ENCODE results near the gene ERC1.

ERC1 gene

DNA sequence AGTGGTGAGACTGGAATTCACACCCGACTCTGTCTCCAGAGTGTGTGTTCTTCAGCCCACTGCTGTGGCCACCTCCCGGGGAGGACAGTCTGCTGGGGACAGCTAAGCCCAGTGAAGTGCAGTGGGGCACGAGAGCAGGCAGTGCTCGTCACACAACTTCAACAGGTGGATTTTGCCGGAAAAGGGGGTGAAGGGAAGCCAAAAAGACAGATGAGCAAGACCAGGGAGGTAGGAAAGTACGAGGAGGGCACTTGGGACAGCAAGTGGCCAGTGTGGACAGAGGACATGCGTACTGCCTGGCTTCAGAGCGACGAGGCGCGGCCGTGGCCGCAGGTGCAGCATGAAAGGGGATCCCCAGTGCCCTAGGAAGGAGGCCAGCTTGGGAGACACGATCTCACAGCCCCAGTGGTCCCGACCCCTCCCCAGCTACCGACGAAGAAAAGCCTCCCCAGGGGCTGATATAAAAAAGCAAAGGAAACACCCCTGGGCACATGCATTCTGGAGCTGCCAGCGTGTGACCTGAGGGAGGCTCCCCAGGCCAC, 507.2 kb downstream of the ERC1 start:
- DNase-seq = no peak
- peaks cover 9 to 11% of the 10 kb centered on the region in 2 donors for H3K36me3 Mint-ChIP-seq
- no peaks in the 10 kb centered on the region for H3K9me3 Mint-ChIP-seq
- H3K27me3 Mint-ChIP-seq = peaks cover 10 to 13% of the 10 kb centered on the region in 2 donors
- no peak for ATAC-seq (replicated peaks)
- H3K27ac Mint-ChIP-seq = peak overlapping the region; percentile 15
- no peak overlapping the region for H3K4me3 Mint-ChIP-seq
- peaks cover 4 to 11% of the 10 kb centered on the region in 2 donors for H3K4me1 Mint-ChIP-seq

DNA sequence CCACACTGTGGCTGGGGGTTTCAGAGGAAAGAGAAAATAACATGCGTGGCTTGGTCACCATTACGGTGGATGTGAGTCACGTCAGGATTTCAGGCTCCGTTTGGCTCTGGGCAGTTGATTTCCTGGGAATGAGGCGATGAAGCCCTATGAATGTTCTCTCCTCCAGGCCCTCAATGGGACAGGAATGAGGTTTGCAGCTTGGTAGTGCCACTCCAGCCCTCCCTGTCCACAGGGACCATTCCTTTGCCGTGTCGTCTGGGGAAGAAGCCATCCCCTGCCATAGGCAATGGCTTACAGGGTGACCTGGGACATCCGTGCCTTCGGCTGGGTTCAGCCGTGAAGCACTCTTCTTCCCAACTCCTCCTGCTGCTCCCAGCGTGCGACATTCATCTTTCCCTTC, 508.3 kb downstream of the ERC1 start:
- DNase-seq (no peak), ATAC-seq (replicated peaks) (no peak)
- H3K4me3 Mint-ChIP-seq = no peak overlapping the region
- peaks cover 2 to 3% of the 10 kb centered on the region in 2 donors for H3K36me3 Mint-ChIP-seq
- peaks cover 18 to 23% of the 10 kb centered on the region in 2 donors for H3K27me3 Mint-ChIP-seq
- no peaks in the 10 kb centered on the region for H3K9me3 Mint-ChIP-seq
- H3K4me1 Mint-ChIP-seq = peaks cover 7 to 8% of the 10 kb centered on the region in 2 donors
- peak overlapping the region; percentile 27 for H3K27ac Mint-ChIP-seq

DNA sequence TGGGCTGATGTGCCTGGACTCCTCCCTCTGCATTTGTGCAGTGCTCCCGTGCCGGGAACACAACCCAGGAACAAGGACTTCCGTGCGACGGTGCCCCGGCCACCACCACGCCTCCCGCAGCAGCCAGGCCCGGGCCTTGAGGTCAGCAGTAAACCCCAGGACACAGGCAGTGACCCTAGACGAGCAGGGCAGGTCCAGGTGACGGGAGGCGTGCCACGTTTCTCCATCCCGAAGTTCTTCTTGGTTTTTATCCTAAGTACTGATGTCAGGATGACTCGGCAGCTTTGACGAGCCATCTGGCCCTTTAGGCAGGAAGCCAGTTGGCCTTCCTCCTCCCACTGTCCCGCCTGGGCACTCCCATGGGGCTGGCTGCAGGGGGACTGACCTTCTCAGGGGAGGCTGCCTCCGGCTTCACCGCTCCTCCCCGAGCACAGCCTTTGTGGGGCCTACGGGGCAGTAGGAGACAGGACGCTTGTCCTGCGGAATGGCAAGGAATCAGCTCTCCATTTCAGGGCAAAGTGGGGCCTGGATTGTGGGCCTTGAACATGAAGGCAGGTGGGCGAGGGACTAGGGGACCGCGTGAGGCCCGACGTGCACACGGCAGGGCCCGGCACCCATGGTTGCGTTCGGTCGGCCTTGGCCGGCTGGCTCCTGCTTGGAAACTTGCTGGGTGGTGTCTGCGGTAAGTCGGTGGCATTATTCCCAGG, 509.2 kb downstream of the ERC1 start:
- H3K27ac Mint-ChIP-seq = peak overlapping the region; percentile 59
- peaks cover 11 to 12% of the 10 kb centered on the region in 2 donors for H3K4me1 Mint-ChIP-seq
- no peak overlapping the region for H3K4me3 Mint-ChIP-seq
- ATAC-seq (replicated peaks) = no peak
- H3K36me3 Mint-ChIP-seq = peaks cover 2 to 3% of the 10 kb centered on the region in 2 donors
- H3K27me3 Mint-ChIP-seq = peaks cover 24 to 32% of the 10 kb centered on the region in 2 donors
- no peaks in the 10 kb centered on the region for H3K9me3 Mint-ChIP-seq
- DNase-seq = no peak

DNA sequence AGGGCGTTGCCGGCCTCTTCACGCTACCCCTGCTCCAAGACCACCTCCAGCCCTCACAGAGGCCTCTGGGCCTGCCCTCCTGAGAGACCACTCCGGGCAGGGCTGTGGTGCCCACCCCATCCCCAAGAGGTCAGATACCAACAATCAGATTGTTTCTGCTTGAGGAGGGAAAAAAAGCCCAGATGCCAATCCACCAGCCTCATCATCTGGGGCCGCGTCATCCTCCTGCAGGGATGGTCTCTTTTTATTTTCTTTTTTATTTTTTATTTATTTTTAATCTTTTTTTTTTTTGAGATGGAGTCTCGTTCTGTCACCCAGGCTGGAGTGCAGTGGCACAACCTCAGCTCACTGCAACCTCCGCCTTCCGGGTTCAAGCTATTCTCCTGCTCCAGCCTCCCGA, 510.0 kb downstream of the ERC1 start:
- H3K4me3 Mint-ChIP-seq = no peak overlapping the region
- H3K27me3 Mint-ChIP-seq = peaks cover 24 to 38% of the 10 kb centered on the region in 2 donors
- ATAC-seq (replicated peaks) (no peak), DNase-seq (no peak)
- peaks cover 11 to 12% of the 10 kb centered on the region in 2 donors for H3K4me1 Mint-ChIP-seq
- peaks cover 2 to 3% of the 10 kb centered on the region in 2 donors for H3K36me3 Mint-ChIP-seq
- H3K9me3 Mint-ChIP-seq = no peaks in the 10 kb centered on the region
- H3K27ac Mint-ChIP-seq = no peak overlapping the region

DNA sequence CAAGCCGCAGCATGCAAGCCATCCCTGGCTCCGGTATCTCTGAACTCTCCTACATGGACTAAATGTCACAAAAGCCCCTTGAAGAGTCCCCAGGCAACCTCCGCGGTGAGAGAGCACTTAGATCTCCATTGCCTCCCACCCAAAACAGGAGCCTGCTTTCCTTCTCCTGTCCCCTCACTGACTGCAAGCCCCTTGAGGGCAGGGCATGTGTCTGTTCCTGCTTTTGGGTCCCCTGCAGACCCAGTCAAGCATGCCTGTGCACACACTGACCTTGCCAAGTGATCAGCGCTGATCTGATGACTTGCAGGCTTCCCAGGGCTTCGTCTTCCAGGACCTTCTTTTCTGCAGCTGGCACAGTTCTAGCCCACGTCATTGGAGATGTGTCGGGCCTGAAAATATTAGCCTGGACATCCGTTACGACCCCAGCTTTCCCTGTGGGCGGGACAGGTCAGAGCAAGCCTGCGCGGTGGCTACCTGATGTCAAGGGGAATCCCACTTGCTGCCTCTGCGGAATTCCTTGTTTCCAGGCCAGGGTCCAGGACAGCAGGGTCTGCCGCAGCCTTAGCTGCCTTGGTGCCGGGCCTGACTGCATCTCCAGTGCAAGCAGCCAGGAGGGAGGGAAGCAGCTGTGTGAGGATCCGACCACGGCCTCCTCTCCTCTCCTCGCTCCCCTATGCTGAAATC, 510.8 kb downstream of the ERC1 start:
- no peak overlapping the region for H3K4me3 Mint-ChIP-seq
- DNase-seq = no peak
- H3K36me3 Mint-ChIP-seq = peaks cover 2 to 3% of the 10 kb centered on the region in 2 donors
- H3K27me3 Mint-ChIP-seq = peaks cover 24 to 38% of the 10 kb centered on the region in 2 donors
- H3K4me1 Mint-ChIP-seq = peaks cover 11 to 12% of the 10 kb centered on the region in 2 donors
- no peak for ATAC-seq (replicated peaks)
- H3K9me3 Mint-ChIP-seq = no peaks in the 10 kb centered on the region
- H3K27ac Mint-ChIP-seq = no peak overlapping the region

DNA sequence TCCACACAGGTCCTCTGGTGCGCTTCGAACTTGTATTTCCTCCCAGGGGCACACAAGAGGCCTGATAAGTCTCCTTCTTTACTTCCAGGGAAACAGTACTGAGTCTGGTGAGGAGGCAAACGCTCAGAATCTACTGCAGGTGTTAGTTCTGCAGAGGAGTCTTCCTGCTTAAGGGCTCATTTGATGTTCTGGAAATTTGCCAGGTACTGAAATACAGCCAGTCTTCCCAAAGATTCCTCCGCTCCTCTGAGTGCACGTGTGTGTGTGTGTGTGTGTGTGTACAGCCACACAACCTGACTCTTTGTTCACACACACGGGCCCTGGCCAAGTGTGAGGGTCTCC, 511.3 kb downstream of the ERC1 start:
- Mint-ChIP-seq H3K36me3 (peaks cover 2 to 3% of the 10 kb centered on the region in 2 donors), H3K4me3 (no peak overlapping the region), H3K9me3 (no peaks in the 10 kb centered on the region), H3K4me1 (peaks cover 11 to 12% of the 10 kb centered on the region in 2 donors), H3K27me3 (peaks cover 24 to 38% of the 10 kb centered on the region in 2 donors), H3K27ac (no peak overlapping the region)
- DNase-seq (no peak), ATAC-seq (replicated peaks) (no peak)

DNA sequence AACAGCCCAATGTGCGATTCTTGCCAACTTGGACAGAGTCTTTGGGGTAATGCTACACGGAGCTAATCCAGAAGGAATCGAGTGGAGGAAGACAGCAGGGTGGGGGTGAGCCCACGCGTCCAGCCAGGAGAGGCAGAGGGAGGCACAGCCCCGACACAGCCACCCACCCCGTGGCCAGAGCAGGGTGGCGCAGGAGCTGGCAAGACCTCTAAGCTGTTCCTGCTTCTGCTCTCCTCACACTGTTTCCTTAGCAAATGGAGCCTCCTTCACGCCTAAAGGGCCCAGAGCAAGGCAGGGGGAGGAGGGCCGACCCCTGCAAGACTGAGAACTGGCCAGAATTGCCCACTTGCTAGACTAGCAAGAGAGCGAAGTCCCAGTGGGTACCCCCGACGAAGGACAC, 511.8 kb downstream of the ERC1 start:
- Mint-ChIP-seq H3K4me1 (peaks cover 11 to 12% of the 10 kb centered on the region in 2 donors), H3K27ac (no peak overlapping the region), H3K36me3 (peaks cover 2 to 3% of the 10 kb centered on the region in 2 donors), H3K4me3 (peak overlapping the region in 1 of 2 donors; percentile 21), H3K9me3 (no peaks in the 10 kb centered on the region), H3K27me3 (peaks cover 24 to 38% of the 10 kb centered on the region in 2 donors)
- ATAC-seq (replicated peaks) (no peak), DNase-seq (no peak)

DNA sequence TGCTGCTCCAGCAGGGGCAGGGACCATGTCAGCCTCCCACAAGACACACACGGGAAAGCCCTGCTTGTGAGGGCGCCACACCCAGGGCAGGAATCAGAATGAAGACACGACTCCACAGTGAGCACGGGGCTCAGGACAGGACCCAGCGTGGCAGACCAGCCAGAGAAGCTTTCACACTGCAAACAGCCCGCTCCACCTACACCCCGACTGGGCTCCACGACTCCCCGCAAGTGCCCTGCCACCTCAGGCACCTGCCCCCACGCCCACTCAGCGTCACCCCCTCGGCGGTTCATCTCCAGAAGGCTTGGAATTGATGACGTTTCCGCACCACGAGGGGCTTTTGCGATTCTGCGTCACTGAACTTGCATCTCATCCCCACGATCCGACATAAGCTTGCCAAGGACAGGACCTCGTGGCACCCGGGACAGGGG, 512.3 kb downstream of the ERC1 start:
- Mint-ChIP-seq H3K36me3 (peaks cover 0 to 2% of the 10 kb centered on the region in 2 donors), H3K27me3 (peaks cover 24 to 38% of the 10 kb centered on the region in 2 donors), H3K4me3 (no peak overlapping the region), H3K4me1 (peaks cover 11 to 12% of the 10 kb centered on the region in 2 donors), H3K9me3 (no peaks in the 10 kb centered on the region), H3K27ac (no peak overlapping the region)
- DNase-seq = no peak
- no peak for ATAC-seq (replicated peaks)

DNA sequence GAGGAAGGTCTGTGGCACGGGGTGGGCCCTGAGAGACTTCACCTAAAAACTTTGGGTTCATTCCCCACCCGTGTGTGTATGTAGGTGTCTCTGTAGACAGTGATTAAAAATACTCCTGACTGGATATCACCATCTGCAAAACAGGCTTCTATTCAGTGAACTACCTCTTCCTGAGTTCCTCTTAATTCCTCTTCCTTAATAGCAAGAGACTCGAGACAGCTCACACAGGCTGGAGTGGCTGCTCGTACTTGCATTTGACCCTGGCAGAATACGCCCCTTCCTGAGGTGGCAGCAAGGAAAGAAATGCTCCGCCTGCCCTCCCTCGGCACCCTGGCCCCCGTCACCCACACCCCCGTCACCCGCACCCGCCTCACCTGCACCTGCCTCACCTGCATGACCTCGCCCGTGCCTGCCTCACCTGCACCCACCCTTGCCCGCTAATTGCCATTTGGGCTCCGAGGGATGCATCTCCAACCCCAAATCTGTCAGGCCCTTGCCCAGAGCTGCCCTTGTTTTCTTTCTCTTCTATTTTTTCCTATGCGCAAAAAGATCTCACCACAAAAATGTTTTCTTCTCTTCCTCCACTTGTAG, 513.4 kb downstream of the ERC1 start:
- Mint-ChIP-seq H3K9me3 (no peaks in the 10 kb centered on the region), H3K27ac (peak overlapping the region; percentile 0), H3K27me3 (peaks cover 25 to 40% of the 10 kb centered on the region in 2 donors), H3K4me3 (peak overlapping the region; percentile 33 to 38), H3K4me1 (peaks cover 11 to 12% of the 10 kb centered on the region in 2 donors), H3K36me3 (peaks cover 0 to 2% of the 10 kb centered on the region in 2 donors)
- ATAC-seq (replicated peaks) (peak; percentile 25 to 29), DNase-seq (no peak)

DNA sequence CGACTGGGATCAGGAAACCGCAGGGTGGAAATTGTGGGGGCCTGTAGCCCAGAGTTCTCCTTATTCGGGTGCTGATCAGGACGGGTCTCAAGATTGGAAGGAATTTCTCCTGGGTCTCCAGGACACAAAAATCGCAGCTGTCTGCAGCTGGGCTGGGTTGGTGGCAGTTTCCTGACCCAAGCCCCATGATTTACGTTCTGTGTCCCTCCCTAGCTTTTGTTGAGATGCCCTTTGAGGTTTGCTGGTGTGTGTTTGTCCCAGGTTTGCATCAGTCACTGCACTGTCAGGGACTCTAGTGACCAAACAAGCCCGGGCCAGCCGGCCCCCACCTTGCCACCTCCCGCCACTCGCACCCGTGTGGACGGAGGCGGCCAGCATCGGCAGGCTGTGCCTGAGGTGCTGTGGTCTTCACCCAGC, 513.9 kb downstream of the ERC1 start:
- DNase-seq (no peak), ATAC-seq (replicated peaks) (no peak)
- Mint-ChIP-seq H3K27ac (peak overlapping the region; percentile 0), H3K4me1 (peaks cover 11 to 12% of the 10 kb centered on the region in 2 donors), H3K36me3 (peaks cover 0 to 2% of the 10 kb centered on the region in 2 donors), H3K4me3 (peak overlapping the region; percentile 33 to 38), H3K9me3 (no peaks in the 10 kb centered on the region), H3K27me3 (peaks cover 29 to 45% of the 10 kb centered on the region in 2 donors)

DNA sequence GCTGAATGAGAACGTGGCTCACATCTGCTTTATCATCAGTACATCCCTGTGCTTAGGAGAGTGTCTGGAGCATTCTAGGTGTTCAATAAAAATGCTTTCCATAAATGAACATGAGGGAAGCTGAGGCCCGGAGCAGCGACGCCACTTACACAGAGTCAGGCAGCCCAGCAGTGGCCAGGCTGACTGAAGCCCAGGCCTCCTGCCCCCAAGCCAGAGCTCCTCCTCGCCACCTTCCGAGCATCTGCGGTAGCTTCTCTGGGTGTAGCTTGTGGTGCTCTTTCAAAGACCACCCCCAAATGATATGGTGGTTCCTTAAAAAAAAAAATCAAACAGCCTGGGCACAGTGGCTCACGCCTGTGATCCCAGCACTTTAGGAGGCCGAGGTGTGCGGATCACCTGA, 514.6 kb downstream of the ERC1 start:
- Mint-ChIP-seq H3K4me1 (peaks cover 9 to 11% of the 10 kb centered on the region in 2 donors), H3K9me3 (no peaks in the 10 kb centered on the region), H3K27ac (no peak overlapping the region), H3K4me3 (no peak overlapping the region), H3K27me3 (peaks cover 33 to 50% of the 10 kb centered on the region in 2 donors), H3K36me3 (peaks cover 0 to 2% of the 10 kb centered on the region in 2 donors)
- no peak for ATAC-seq (replicated peaks)
- no peak for DNase-seq

DNA sequence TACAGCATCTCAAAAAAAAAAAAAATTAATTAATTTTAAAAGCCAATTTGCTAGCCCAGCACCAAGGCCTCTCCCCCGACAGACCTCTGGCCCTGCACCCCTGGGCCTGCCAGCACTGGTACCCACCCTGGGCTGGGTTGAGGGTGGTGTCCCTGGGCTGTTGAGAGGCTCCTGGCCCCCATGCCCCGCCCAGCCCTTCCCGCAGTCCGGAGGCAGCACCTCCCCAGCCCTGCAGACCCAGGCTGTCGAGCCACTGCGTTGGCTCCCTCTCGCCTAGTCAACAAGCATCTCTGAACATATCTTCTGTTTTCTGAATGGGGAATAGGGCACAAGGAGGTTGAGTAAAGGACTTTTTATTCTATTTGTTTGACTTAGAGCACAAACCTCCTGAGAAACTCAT, 516.3 kb downstream of the ERC1 start:
- Mint-ChIP-seq H3K4me1 (peaks cover 9 to 11% of the 10 kb centered on the region in 2 donors), H3K9me3 (no peaks in the 10 kb centered on the region), H3K27ac (no peak overlapping the region), H3K36me3 (peaks cover 0 to 2% of the 10 kb centered on the region in 2 donors), H3K27me3 (peaks cover 37 to 55% of the 10 kb centered on the region in 2 donors), H3K4me3 (no peak overlapping the region)
- ATAC-seq (replicated peaks) (no peak), DNase-seq (no peak)

DNA sequence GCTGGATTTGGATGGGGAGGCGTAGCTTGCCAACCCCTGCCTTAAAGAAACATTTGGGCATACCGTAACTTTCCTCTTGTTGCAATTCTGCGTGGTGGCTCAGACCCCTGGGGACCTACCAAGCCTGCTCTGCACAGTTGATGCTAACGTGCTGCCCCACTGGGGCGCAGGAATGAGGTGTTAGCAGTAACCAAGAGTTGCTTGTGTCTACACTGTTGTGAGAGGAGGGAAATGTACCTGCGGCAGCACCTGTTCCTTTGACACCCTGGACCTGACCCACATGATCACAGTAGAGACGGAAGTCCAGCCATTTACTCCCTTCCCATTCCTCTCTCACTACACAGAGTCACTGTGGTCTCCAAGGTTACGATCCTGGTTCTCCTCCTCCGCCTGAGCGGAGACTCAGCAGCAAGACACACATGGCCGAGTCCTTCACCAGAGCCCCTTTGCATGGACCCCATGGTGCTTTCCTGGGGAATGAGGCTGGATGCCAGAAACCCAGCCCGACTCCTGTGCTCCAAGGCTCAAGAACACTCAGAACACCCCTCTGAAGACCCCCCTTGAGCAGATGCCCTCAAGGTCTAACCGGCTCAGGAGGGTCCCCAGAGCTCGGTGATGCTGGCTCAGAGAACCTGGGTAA, 518.5 kb downstream of the ERC1 start:
- Mint-ChIP-seq H3K4me1 (peaks cover 5% of the 10 kb centered on the region in 2 donors), H3K27ac (no peak overlapping the region), H3K36me3 (no peaks in the 10 kb centered on the region), H3K27me3 (peaks cover 18 to 48% of the 10 kb centered on the region in 2 donors), H3K9me3 (no peaks in the 10 kb centered on the region), H3K4me3 (no peak overlapping the region)
- no peak for DNase-seq
- ATAC-seq (replicated peaks) = no peak

Measured in stimulated activated naive B cell treated with anti-CD40 and anti-IgM and Interleukin-4, amounts not matched to agents 10 μg/mL and 1 μg/mL and 100 μg/mL, for 72 hours (primary cell).